Fibroblast of pulmonary artery (primary cell): ENCODE measurements around the gene MSI2.

Source experiments
- DNase-seq: peaks from one replicate; pipeline ENCODE4 v3.0.0-alpha.2; 2010; ENCODE audit warnings: low read depth
- H3K4me3 ChIP-seq: replicated peaks from 2 replicates; pipeline ENCODE4 v1.5.1; 2011; ENCODE audit warnings: low read depth, mild to moderate bottlenecking, control low read depth, low read length, moderate library complexity
- CTCF ChIP-seq: IDR thresholded peaks from 2 replicates; pipeline ENCODE4 v1.5.1; 2011; ENCODE audit warnings: mild to moderate bottlenecking, control low read depth, low read length, inconsistent platforms; ENCODE audit errors: missing control alignments

The MSI2 gene

GRCh38 chr17:57530508-57530907 lies 274.2 kb downstream of the MSI2 start:
- peak; percentile 16 for DNase-seq
- no peak for TF ChIP-seq CTCF
- H3K4me3 ChIP-seq = no peak overlapping the region

- TF ChIP-seq CTCF = no peak
- no peak for DNase-seq
- no peak overlapping the region for H3K4me3 ChIP-seq
These were observed 274.8 kb downstream of the MSI2 start for GRCh38 chr17:57531078-57531477.

- DNase-seq = no peak
- TF ChIP-seq CTCF = no peak
- H3K4me3 ChIP-seq = no peak overlapping the region
These were observed 275.6 kb downstream of the MSI2 start for GRCh38 chr17:57531648-57532504.

- TF ChIP-seq CTCF = no peak
These were observed 276.2 kb downstream of the MSI2 start for GRCh38 chr17:57532556-57532955.

GRCh38 chr17:57532966-57533365 lies 276.6 kb downstream of the MSI2 start:
- TF ChIP-seq CTCF = no peak
- no peak for DNase-seq
- no peak overlapping the region for H3K4me3 ChIP-seq

More at GRCh38 chr17:57532556-57532955, 276.2 kb downstream of the MSI2 start:
- H3K4me3 ChIP-seq = no peak overlapping the region
- DNase-seq = no peak

- DNase-seq = no peak
- no peak overlapping the region for H3K4me3 ChIP-seq
- no peak for TF ChIP-seq CTCF
These were observed 277.5 kb downstream of the MSI2 start for GRCh38 chr17:57533684-57534305.
